Jurkat, Clone E6-1 (cell line): ENCODE measurements around the gene S100B.

Experiments
- DNase-seq: peaks from one replicate; pipeline ENCODE4 v3.0.0-alpha.2; 2011; ENCODE audit warnings: low read depth, low spot score
- H3K4me3 ChIP-seq: 2 replicates; pipeline ENCODE4 v1.5.1; 2011; ENCODE audit warnings: mild to moderate bottlenecking, low read length, control low read depth, moderate library complexity

Gene S100B

GRCh38 chr21:46568562-46568961 lies 36.3 kb downstream of the S100B start:
- DNase-seq: no peak
- H3K4me3 ChIP-seq: no peak overlapping the region

GRCh38 chr21:46567348-46567747 lies 37.5 kb downstream of the S100B start:
- no peak for DNase-seq
- no peak overlapping the region for H3K4me3 ChIP-seq

GRCh38 chr21:46564391-46564790 lies 40.5 kb downstream of the S100B start:
- DNase-seq: no peak
- no peak overlapping the region for H3K4me3 ChIP-seq

GRCh38 chr21:46562964-46563607 lies 41.8 kb downstream of the S100B start:
- no peak overlapping the region for H3K4me3 ChIP-seq
- DNase-seq: no peak

GRCh38 chr21:46562472-46562871 lies 42.4 kb downstream of the S100B start:
- no peak for DNase-seq
- no peak overlapping the region for H3K4me3 ChIP-seq

- no peak overlapping the region for H3K4me3 ChIP-seq
- no peak for DNase-seq
Observed at GRCh38 chr21:46561445-46562090, 43.3 kb downstream of the S100B start.

- no peak overlapping the region for H3K4me3 ChIP-seq
- peak; percentile 14 for DNase-seq
Observed at GRCh38 chr21:46560568-46561444, 44.1 kb downstream of the S100B start.

- peak overlapping the region; percentile 28 for H3K4me3 ChIP-seq
- peak; percentile 71 for DNase-seq
Observed at GRCh38 chr21:46559291-46559983, 45.4 kb downstream of the S100B start.

- DNase-seq: no peak
- no peak overlapping the region for H3K4me3 ChIP-seq
Observed at GRCh38 chr21:46557919-46558392, 46.9 kb downstream of the S100B start.

- no peak for DNase-seq
- no peak overlapping the region for H3K4me3 ChIP-seq
Observed at GRCh38 chr21:46557469-46557868, 47.4 kb downstream of the S100B start.

GRCh38 chr21:46556802-46557201 lies 48.1 kb downstream of the S100B start:
- no peak overlapping the region for H3K4me3 ChIP-seq
- DNase-seq: no peak

GRCh38 chr21:46555678-46556077 lies 49.2 kb downstream of the S100B start:
- no peak overlapping the region for H3K4me3 ChIP-seq
- no peak for DNase-seq

GRCh38 chr21:46555225-46555617 lies 49.7 kb downstream of the S100B start:
- no peak overlapping the region for H3K4me3 ChIP-seq
- no peak for DNase-seq

GRCh38 chr21:46554431-46555224 lies 50.3 kb downstream of the S100B start:
- no peak for DNase-seq
- no peak overlapping the region for H3K4me3 ChIP-seq

GRCh38 chr21:46553993-46554392 lies 50.9 kb downstream of the S100B start:
- no peak overlapping the region for H3K4me3 ChIP-seq
- no peak for DNase-seq

GRCh38 chr21:46552865-46553379 lies 52.0 kb downstream of the S100B start:
- DNase-seq: no peak
- no peak overlapping the region for H3K4me3 ChIP-seq

GRCh38 chr21:46552274-46552673 lies 52.6 kb downstream of the S100B start:
- H3K4me3 ChIP-seq: no peak overlapping the region
- no peak for DNase-seq

GRCh38 chr21:46551636-46552241 lies 53.1 kb downstream of the S100B start:
- no peak for DNase-seq
- H3K4me3 ChIP-seq: no peak overlapping the region
